Liver (tissue), 9 donors: Measurements from ENCODE around the gene POU3F2. TPM values are rescaled to one million over a fixed set of nuclear protein-coding genes. Genes with fewer than 3 reads are reported as not detected.

Experiments used
- DNase-seq: peaks from one replicate; pipeline ENCODE4 v3.0.0-alpha.2; 2017; ENCODE audit warnings: low spot score
- H3K27ac ChIP-seq, 2 donors: one replicate each; pipeline ENCODE4 v1.7.0; 2013; ENCODE audit warnings: inconsistent platforms in 2 of 2, low read length in 2 of 2, control low read depth in 1 of 2, low read depth in 1 of 2, mild to moderate bottlenecking in 1 of 2
- H3K27me3 ChIP-seq, 4 donors: one replicate each; pipeline versions ENCODE4 v1.6.1 to v1.7.0; 2013; ENCODE audit warnings: low read length in 3 of 4, inconsistent platforms in 1 of 4, mild to moderate bottlenecking in 1 of 4, moderate library complexity in 1 of 4; ENCODE audit not compliant: control insufficient read depth in 4 of 4, insufficient read depth in 4 of 4
- H3K36me3 ChIP-seq, 4 donors: one replicate each; pipeline versions ENCODE4 v1.6.1 to v1.7.0; 2013; ENCODE audit warnings: low read length in 3 of 4, mild to moderate bottlenecking in 3 of 4, low read depth in 1 of 4, moderate library complexity in 1 of 4; ENCODE audit not compliant: control insufficient read depth in 4 of 4, insufficient read depth in 3 of 4
- H3K4me1 ChIP-seq, 4 donors: one replicate each; pipeline versions ENCODE4 v1.6.1 to v1.7.0; 2013; ENCODE audit warnings: low read length in 3 of 4, mild to moderate bottlenecking in 3 of 4, moderate library complexity in 1 of 4; ENCODE audit not compliant: control insufficient read depth in 4 of 4, insufficient read depth in 4 of 4
- H3K4me3 ChIP-seq, 3 donors: one replicate each; pipeline versions ENCODE4 v1.6.1 to v1.7.0; 2013; ENCODE audit warnings: low read length in 3 of 3, control low read depth in 1 of 3, low read depth in 1 of 3, mild to moderate bottlenecking in 1 of 3
- H3K9ac ChIP-seq, 2 donors: one replicate each; pipeline ENCODE4 v1.7.0; 2013; ENCODE audit warnings: low read length in 2 of 2, mild to moderate bottlenecking in 2 of 2, moderate library complexity in 2 of 2, control low read depth in 1 of 2, low read depth in 1 of 2
- H3K9me3 ChIP-seq, 4 donors: one replicate each; pipeline versions ENCODE4 v1.6.1 to v1.7.0; 2013; ENCODE audit warnings: low read length in 3 of 4; ENCODE audit not compliant: control insufficient read depth in 4 of 4
- EGR1 ChIP-seq, 2 donors: IDR thresholded peaks; 2 replicates each; pipeline ENCODE4 v1.6.1; 2016 to 2018; ENCODE audit warnings: antibody characterized with exemption in 2 of 2, low read depth in 2 of 2
- FOXA1 ChIP-seq: IDR thresholded peaks from 2 replicates; pipeline ENCODE4 v1.6.1; 2016; ENCODE audit warnings: antibody characterized with exemption
- FOXA2 ChIP-seq: IDR thresholded peaks from 2 replicates; pipeline ENCODE4 v1.6.1; 2016; ENCODE audit warnings: antibody characterized with exemption
- HNF4A ChIP-seq, 2 donors: conservative IDR thresholded peaks; 2 replicates each; pipeline ENCODE4 v1.6.1; 2016; ENCODE audit warnings: antibody characterized with exemption in 2 of 2, mild to moderate bottlenecking in 2 of 2
- HNF4G ChIP-seq: IDR thresholded peaks from 2 replicates; pipeline ENCODE4 v1.6.1; 2016; ENCODE audit warnings: antibody characterized with exemption
- JUND ChIP-seq, 2 donors: IDR thresholded peaks; 2 replicates each; pipeline ENCODE4 v1.6.1; 2016; ENCODE audit warnings: antibody characterized with exemption in 2 of 2
- RAD21 ChIP-seq, 2 donors: IDR thresholded peaks; 2 replicates each; pipeline ENCODE4 v1.6.1; 2016; ENCODE audit warnings: antibody characterized with exemption in 2 of 2, mild to moderate bottlenecking in 2 of 2
- RXRA ChIP-seq, 2 donors: IDR thresholded peaks; 2 replicates each; pipeline ENCODE4 v1.6.1; 2017 to 2018; ENCODE audit warnings: antibody characterized with exemption in 2 of 2, mild to moderate bottlenecking in 1 of 2
- SP1 ChIP-seq: IDR thresholded peaks from 2 replicates; pipeline ENCODE4 v1.6.1; 2018; ENCODE audit warnings: antibody characterized with exemption, mild to moderate bottlenecking
- TAF1 ChIP-seq: conservative IDR thresholded peaks from 2 replicates; pipeline ENCODE4 v1.6.1; 2016; ENCODE audit warnings: antibody characterized with exemption, mild to moderate bottlenecking
- YY1 ChIP-seq: IDR thresholded peaks from 2 replicates; pipeline ENCODE4 v1.6.1; 2016; ENCODE audit warnings: antibody characterized with exemption, mild to moderate bottlenecking
- WGBS: extraction: QIAGEN DNeasy Blood & Tissue Kit; methylation state at CpG from one replicate; pipeline ENCODE4 v1.1.7; 2013; 5-methylcytosine and 5-hydroxymethylcytosine counted together
- polyA plus RNA-seq, 2 donors: library from polyadenylated mRNA; stranded (reverse) in 1 of 2; unstranded in 1 of 2; fragments of 200-250 nt in 1 of 2; fragments of >200 nt in 1 of 2; fragmentation: Nextera tagmentation in 1 of 2; extraction: Ambion mirVana in 1 of 2; gene quantifications; one replicate each; pipeline versions ENCODE4 v1.2.1 to v1.2.3, GENCODE V29; 2013 to 2015
- total RNA-seq, 2 donors: library from RNA; depleted of rRNA; stranded (reverse); fragments of >200 nt; gene quantifications; one replicate each; pipeline ENCODE4 v1.2.3, GENCODE V29; 2014
- TF ChIP-seq, protein P1 (sequence below): IDR thresholded peaks from 2 replicates; pipeline ENCODE4 v1.6.1; 2016; ENCODE audit warnings: antibody characterized with exemption
- TF ChIP-seq, protein P2 (sequence below): IDR thresholded peaks from 2 replicates; pipeline ENCODE4 v1.6.1; 2016; ENCODE audit warnings: antibody characterized with exemption, mild to moderate bottlenecking
- donor health status: healthy.
- donor health status: healthy.
- donor health status: healthy.
- donor health status: healthy.
- donor health status: healthy.

POU3F2 gene
- total and polyA plus RNA-seq, 4 donors: not detected

DNA sequence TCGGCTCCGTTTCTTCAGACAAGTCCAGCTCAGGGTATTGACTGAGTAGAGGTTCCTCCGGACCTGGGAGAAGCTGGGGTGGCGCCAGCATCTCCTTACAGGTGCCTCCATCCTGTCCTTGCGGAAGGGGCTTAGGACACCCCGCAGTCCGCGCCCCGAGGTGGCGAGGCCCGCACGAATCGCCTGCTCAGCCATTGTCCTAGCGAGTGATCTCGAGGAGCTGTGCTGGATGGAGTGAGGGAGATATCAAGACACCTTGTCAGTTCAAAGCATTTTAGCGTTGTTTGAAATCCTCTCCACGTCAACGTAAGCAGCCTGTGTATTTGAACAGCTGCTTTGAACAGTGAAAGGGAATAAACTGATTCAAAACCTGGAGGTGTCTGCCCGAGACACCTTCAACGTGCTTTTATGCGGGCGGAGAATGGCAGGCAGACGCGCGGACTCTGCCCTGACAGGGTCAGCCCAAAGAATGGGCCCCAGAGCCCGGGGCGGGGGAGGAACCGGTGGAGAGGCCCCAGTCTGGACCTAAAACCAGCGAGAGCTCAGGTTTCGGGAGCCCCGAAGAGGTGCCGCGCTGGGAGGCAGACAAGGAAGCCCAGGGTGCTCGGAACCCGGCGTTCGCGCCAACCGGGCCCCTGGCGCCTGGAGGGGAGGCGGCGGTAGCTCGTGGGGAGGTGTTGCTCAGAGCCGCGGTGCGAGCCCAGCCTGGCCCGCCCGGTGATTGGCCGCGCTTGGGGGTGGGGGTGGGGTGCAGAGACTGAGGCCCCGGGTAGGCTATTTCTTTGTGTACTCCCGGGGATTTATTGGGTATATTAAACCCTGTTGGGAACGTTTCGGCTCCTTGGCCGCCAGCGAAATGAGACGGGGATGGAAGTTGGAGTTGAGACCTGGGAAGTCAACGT lies 3.1 kb upstream of the POU3F2 start:
- no peak overlapping the region for H3K27ac ChIP-seq
- peaks cover 5 to 50% (median 20%) of the 10 kb centered on the region in 4 donors for H3K27me3 ChIP-seq
- H3K36me3 ChIP-seq: no peaks in the 10 kb centered on the region
- TF ChIP-seq TAF1 (no peak), HNF4A (conservative IDR thresholded peaks at IDR 0.05) (no peak), RXRA (IDR thresholded peaks at IDR 0.05) (no peak), FOXA2 (no peak), HNF4G (no peak), EGR1 (IDR thresholded peaks at IDR 0.05; ENCODE audit: low read depth in 2 of 2) (no peak)
- TF ChIP-seq, protein P1, sequence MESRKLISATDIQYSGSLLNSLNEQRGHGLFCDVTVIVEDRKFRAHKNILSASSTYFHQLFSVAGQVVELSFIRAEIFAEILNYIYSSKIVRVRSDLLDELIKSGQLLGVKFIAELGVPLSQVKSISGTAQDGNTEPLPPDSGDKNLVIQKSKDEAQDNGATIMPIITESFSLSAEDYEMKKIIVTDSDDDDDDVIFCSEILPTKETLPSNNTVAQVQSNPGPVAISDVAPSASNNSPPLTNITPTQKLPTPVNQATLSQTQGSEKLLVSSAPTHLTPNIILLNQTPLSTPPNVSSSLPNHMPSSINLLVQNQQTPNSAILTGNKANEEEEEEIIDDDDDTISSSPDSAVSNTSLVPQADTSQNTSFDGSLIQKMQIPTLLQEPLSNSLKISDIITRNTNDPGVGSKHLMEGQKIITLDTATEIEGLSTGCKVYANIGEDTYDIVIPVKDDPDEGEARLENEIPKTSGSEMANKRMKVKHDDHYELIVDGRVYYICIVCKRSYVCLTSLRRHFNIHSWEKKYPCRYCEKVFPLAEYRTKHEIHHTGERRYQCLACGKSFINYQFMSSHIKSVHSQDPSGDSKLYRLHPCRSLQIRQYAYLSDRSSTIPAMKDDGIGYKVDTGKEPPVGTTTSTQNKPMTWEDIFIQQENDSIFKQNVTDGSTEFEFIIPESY: no peak
- peak overlapping the region in 1 of 3 donors; percentile 6 for H3K4me3 ChIP-seq
- no peak overlapping the region for H3K9ac ChIP-seq
- 6% methylated on average over 58 of the region's 58 CpGs for WGBS
- no peaks in the 10 kb centered on the region for H3K9me3 ChIP-seq
- no peak for DNase-seq
- peaks cover 27 to 39% (median 35%) of the 10 kb centered on the region in 4 donors for H3K4me1 ChIP-seq

DNA sequence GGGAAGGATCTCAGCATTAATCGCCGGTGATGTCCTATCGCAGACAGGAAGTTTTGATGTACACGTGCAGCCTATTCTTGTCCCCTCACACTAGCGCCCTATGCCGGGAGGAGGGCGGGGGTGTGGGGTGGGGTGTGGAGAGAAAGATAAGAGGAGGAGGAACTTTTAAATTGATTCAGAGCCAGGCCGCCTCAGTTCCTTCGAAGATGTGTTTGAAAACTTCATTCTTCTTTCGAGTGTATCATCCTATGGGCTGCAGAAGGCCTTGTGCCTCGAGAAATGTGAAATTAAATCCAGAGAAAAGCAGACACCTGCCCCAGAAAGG lies 2.5 kb upstream of the POU3F2 start:
- H3K27ac ChIP-seq: no peak overlapping the region
- H3K36me3 ChIP-seq: no peaks in the 10 kb centered on the region
- no peak overlapping the region for H3K4me3 ChIP-seq
- H3K9me3 ChIP-seq: no peaks in the 10 kb centered on the region
- no peak for DNase-seq
- TF ChIP-seq SP1: no peak
- TF ChIP-seq FOXA2: no peak
- TF ChIP-seq, protein P2, sequence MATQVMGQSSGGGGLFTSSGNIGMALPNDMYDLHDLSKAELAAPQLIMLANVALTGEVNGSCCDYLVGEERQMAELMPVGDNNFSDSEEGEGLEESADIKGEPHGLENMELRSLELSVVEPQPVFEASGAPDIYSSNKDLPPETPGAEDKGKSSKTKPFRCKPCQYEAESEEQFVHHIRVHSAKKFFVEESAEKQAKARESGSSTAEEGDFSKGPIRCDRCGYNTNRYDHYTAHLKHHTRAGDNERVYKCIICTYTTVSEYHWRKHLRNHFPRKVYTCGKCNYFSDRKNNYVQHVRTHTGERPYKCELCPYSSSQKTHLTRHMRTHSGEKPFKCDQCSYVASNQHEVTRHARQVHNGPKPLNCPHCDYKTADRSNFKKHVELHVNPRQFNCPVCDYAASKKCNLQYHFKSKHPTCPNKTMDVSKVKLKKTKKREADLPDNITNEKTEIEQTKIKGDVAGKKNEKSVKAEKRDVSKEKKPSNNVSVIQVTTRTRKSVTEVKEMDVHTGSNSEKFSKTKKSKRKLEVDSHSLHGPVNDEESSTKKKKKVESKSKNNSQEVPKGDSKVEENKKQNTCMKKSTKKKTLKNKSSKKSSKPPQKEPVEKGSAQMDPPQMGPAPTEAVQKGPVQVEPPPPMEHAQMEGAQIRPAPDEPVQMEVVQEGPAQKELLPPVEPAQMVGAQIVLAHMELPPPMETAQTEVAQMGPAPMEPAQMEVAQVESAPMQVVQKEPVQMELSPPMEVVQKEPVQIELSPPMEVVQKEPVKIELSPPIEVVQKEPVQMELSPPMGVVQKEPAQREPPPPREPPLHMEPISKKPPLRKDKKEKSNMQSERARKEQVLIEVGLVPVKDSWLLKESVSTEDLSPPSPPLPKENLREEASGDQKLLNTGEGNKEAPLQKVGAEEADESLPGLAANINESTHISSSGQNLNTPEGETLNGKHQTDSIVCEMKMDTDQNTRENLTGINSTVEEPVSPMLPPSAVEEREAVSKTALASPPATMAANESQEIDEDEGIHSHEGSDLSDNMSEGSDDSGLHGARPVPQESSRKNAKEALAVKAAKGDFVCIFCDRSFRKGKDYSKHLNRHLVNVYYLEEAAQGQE: no peak
- TF ChIP-seq, protein P1: no peak
- no peak for TF ChIP-seq JUND (IDR thresholded peaks at IDR 0.05)
- no peak for TF ChIP-seq RXRA (IDR thresholded peaks at IDR 0.05)
- no peak for TF ChIP-seq YY1
- no peak for TF ChIP-seq FOXA1
- no peak for TF ChIP-seq RAD21 (IDR thresholded peaks at IDR 0.05)
- WGBS: 5% methylated on average over 11 of the region's 11 CpGs
- H3K27me3 ChIP-seq: peaks cover 5 to 50% (median 23%) of the 10 kb centered on the region in 4 donors
- H3K4me1 ChIP-seq: peaks cover 27 to 42% (median 39%) of the 10 kb centered on the region in 4 donors
- H3K9ac ChIP-seq: no peak overlapping the region
